Activated CD4-positive, alpha-beta T cell treated with anti-CD3 and anti-CD28 coated beads, Interleukin-2, amount 10 ng/mL, durations not matched to agents 7 days and 5 days (primary cell): ENCODE data around the gene IGF1R. TPM values are rescaled to one million over a fixed set of nuclear protein-coding genes. Genes with fewer than 3 reads are reported as not detected.

Experiments used
- CTCF ChIA-PET: fragments of 350-600 bp; sonication (Branson Sonifier 250); formaldehyde crosslinking; loops from one replicate; lab custom pipeline; 2021; ENCODE audit warnings: antibody characterized with exemption; lab: Charles Lee
- POLR2A ChIA-PET: fragments of 350-600 bp; sonication (Branson Sonifier 250); formaldehyde crosslinking; loops from one replicate; lab custom pipeline; 2021; ENCODE audit warnings: antibody characterized with exemption; lab: Charles Lee
- DNase-seq: peaks from one replicate; pipeline ENCODE4 v3.0.0-alpha.2; 2020
- H3K27ac Mint-ChIP-seq: one replicate; pipeline ENCODE4 v1.8.0; 2021; ENCODE audit warnings: mild to moderate bottlenecking, moderate library complexity, mixed read lengths
- H3K27me3 Mint-ChIP-seq: one replicate; pipeline ENCODE4 v1.8.0; 2021; ENCODE audit warnings: mixed read lengths
- H3K36me3 Mint-ChIP-seq: one replicate; pipeline ENCODE4 v1.8.0; 2021; ENCODE audit warnings: low read depth, mixed read lengths
- H3K4me1 Mint-ChIP-seq: one replicate; pipeline ENCODE4 v1.8.0; 2021; ENCODE audit warnings: mixed read lengths
- H3K4me3 Mint-ChIP-seq: one replicate; pipeline ENCODE4 v1.8.0; 2021; ENCODE audit warnings: mild to moderate bottlenecking, moderate library complexity, mixed read lengths
- H3K9me3 Mint-ChIP-seq: one replicate; pipeline ENCODE4 v1.8.0; 2021; ENCODE audit warnings: mixed read lengths
- total RNA-seq, 2 experiments: library from RNA; stranded (reverse); gene quantifications; one replicate each; pipeline ENCODE4 v1.2.3, GENCODE V29; 2021

The IGF1R gene
- total RNA-seq, 2 experiments from 2014 or later, result 18.8 to 24.8 TPM

DNA sequence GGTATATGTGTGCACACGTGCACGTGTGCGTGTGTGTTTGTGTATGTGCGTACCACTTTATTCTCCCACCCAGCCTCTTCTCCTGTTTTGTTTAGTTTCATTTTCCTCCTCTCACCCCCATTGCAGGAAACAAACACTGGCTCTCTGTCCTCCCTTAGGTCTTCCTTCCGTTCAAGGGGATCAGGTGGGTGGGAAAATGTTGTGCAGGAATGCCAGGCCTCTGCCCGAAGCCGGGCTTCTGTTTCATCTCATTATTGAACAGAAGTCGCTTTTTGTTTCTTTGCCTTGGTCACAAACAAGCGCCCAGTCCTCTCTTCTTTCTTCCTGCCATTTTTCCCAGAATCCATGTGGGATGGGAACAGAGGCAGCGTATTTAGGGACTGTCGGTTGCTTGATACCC, 69.6 kb downstream of the IGF1R start:
- Mint-ChIP-seq H3K9me3 (no peaks in the 10 kb centered on the region), H3K4me1 (peaks cover 66% of the 10 kb centered on the region), H3K27ac (no peak overlapping the region), H3K27me3 (no peaks in the 10 kb centered on the region), H3K36me3 (peaks cover 4% of the 10 kb centered on the region), H3K4me3 (no peak overlapping the region)
- POLR2A ChIA-PET, result no interaction called here
- DNase-seq, result no peak
- CTCF ChIA-PET, result no interaction called here

DNA sequence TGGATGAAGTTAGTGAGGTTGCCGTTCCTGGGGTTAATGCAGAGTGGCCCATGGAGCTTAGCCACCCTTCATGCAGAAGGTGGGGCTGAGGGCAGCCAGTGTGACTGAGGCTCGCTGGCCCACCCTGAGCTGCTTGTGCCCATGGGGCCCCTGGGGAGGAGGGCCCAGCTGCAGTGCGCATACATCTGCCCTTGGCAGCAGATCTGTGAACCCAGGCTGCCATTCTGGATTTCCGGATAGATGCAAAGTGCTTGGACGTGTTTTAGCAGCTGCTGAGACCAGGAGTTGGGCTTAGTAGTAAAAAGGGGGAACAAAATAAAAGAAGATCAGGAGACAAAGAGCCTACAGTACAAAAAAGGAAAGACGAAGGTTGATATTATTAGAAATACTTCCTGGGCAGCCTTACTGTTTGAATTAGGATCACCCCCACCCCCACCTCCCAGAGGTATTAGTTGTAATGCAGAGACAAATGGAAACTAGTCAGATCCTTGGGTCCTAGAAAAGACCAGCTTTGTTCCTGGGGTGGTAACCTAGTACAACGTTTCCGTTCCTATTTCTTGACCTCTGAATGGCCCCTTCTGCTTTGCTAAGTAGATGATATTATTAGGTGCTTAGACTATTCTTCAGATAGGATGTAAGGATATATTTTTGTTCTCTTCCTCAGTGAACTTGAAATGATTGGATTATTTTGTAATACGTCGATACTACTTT, 70.2 kb downstream of the IGF1R start:
- Mint-ChIP-seq H3K36me3 (no peaks in the 10 kb centered on the region), H3K4me3 (no peak overlapping the region), H3K4me1 (peaks cover 60% of the 10 kb centered on the region), H3K27me3 (no peaks in the 10 kb centered on the region), H3K9me3 (no peaks in the 10 kb centered on the region), H3K27ac (no peak overlapping the region)
- ChIA-PET POLR2A (no interaction called here), CTCF (no interaction called here)
- DNase-seq, result no peak

DNA sequence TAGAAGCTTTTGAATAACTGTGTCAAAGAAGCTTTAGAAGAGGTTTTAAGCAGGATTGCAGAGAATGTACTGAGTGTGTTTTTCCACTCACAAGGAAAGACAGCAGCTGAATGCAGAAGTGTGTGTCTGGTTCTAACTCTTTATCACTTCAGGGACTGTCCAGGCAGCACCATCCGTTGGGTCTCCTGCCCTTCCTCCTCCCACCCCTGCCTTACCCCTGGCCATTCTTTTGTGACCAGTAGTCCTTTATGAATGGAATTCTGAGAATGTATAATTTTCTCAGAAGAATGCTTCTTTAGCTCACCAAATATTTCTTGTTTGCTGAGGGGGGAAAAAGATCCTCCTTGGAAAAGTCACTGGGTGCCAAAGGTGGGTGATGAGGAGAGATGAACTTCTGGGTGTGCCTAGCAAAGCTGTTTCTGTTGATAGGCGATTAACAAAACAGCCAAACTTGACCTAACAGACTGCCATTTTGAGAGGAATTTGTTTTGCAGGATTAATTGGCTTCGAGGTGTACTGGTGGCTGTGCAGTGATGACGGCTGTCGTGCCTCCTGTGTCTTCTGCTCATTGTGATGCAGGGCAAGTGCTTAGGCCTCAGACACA, 70.9 kb downstream of the IGF1R start:
- no peaks in the 10 kb centered on the region for H3K36me3 Mint-ChIP-seq
- H3K4me1 Mint-ChIP-seq, result peaks cover 53% of the 10 kb centered on the region
- CTCF ChIA-PET, result interaction anchor here (2.1 kb wide), 1 partner anchor 13 kb away, joined by 5 read pairs; no protein-coding TSS in a partner anchor
- no peak overlapping the region for H3K4me3 Mint-ChIP-seq
- H3K9me3 Mint-ChIP-seq, result no peaks in the 10 kb centered on the region
- no peak overlapping the region for H3K27ac Mint-ChIP-seq
- no peak for DNase-seq
- POLR2A ChIA-PET, result no interaction called here
- no peaks in the 10 kb centered on the region for H3K27me3 Mint-ChIP-seq

DNA sequence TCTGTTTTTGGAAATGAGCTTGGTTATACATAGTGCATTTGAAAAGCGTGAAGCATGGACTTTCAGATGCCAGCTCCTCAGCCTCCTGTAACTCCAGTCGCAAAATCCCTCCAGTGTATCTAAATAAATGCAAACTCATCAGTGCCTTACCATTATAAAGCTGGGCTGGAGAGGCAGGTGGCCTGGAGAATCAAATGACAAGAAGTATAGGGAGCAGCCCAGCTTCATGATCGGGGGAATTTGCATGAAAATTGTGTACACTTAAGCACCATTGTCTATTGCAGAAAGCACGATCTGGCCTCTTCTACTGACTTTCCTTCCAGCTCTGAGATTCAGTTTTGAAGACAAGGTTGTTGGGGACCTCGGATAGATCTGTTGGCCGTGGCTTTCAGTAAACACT, 71.7 kb downstream of the IGF1R start:
- ChIA-PET POLR2A (no interaction called here), CTCF (interaction anchor here (2.1 kb wide), 1 partner anchor 14 kb away, joined by 5 read pairs; no protein-coding TSS in a partner anchor)
- Mint-ChIP-seq H3K4me1 (peaks cover 45% of the 10 kb centered on the region), H3K4me3 (no peak overlapping the region), H3K36me3 (no peaks in the 10 kb centered on the region), H3K27ac (no peak overlapping the region), H3K9me3 (no peaks in the 10 kb centered on the region), H3K27me3 (no peaks in the 10 kb centered on the region)
- DNase-seq, result no peak

DNA sequence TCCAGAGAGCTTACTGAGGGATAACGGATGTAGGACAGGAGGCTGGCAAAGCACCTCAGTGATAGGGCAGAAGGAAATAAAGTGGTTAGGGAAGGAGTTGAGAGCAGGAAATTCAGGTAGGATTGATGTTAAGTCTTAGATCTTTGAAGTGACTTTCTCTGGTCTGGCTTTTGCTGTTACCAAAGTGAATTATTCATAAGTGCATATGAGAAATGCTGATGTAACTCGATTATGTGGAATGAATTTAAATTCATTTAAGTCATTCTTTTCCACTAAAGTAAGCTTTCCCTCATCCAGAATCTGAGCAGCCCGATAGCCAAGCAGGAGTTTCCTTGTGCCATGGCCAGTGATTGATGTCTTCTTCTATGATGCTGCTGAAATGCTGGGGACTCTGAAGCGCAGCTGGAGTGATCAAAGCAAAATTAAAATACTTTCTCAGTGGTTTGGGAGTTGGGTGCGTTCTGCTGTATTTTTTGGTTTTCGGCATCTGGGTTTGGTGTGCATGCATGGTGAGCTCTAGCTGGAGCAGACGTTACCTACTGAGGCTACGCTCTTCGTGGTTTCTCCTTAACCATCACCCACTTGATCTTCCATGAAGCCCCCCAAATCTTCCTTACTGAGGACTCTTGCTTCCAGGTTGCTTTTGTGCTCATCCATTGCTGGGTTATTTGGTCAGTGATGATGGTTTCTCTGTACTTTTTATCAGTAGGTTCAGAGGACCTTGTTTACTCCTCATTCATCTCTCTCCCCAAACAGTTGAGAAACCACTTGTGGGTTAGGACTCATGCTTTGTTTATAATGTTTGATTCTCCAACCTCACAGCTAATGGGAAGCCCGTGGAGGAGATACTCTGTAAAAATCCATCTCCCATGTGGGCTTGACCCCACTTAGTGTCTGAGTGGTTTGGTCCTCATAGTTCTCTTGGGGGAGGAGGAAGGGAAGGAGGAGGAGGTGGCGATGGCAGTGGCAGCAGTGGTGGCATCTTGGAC, 72.5 kb downstream of the IGF1R start:
- Mint-ChIP-seq H3K27ac (peak overlapping the region; percentile 27), H3K4me3 (no peak overlapping the region), H3K4me1 (peaks cover 37% of the 10 kb centered on the region), H3K36me3 (peaks cover 4% of the 10 kb centered on the region), H3K27me3 (no peaks in the 10 kb centered on the region), H3K9me3 (peaks cover 2% of the 10 kb centered on the region)
- POLR2A ChIA-PET, result no interaction called here
- no peak for DNase-seq
- CTCF ChIA-PET, result interaction anchor here (1.1 to 2.1 kb wide), 2 partner anchors 12 to 15 kb away, joined by 3 to 5 read pairs; no protein-coding TSS in a partner anchor

DNA sequence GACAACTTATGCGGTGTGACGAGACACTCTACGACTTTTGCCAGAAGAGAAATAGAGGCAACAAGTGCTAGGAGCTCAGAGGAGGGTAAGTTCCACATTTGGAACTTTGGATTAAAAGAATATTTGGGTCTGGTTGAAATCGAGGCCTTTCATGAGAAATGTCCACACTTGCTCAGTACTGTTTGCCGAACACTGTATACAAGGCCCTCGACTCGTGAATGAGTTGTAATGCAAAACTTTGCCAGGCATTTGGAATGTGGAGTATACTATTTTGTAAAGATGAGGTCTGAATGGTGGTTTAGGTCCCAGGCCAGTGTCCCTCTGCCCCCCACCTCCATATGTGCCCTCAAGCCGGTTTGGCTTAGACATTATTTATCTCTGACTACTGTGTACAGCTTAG, 73.9 kb downstream of the IGF1R start:
- H3K27ac Mint-ChIP-seq, result no peak overlapping the region
- DNase-seq, result no peak

DNA sequence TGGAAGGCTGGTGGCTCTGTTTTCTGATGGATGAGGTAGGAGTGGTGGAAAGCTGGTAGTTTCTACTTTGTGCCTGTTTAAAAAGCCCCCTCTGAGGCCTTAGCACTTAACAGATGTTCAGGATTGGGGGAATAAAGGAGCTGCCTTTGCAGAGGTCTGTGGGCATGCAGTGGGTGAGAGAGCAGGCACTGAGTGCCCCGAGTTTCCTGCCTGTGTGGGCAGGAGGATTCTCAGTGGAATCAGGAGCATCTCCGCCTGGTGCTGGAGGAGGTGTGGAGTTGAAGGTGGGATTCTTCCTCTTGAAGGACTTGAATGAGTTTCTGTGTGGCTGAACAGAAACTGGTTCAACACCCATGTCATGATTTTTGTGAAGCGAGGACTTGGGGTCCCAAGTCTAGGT, 74.3 kb downstream of the IGF1R start:
- Mint-ChIP-seq H3K9me3 (peaks cover 2% of the 10 kb centered on the region), H3K36me3 (peaks cover 7% of the 10 kb centered on the region), H3K27me3 (no peaks in the 10 kb centered on the region), H3K27ac (no peak overlapping the region), H3K4me1 (peaks cover 38% of the 10 kb centered on the region), H3K4me3 (no peak overlapping the region)
- DNase-seq, result no peak
- ChIA-PET POLR2A (no interaction called here), CTCF (no interaction called here)

More for the DNA sequence above, 73.9 kb downstream of the IGF1R start:
- no peak overlapping the region for H3K4me3 Mint-ChIP-seq
- CTCF ChIA-PET, result interaction anchor here (1.1 kb wide), 1 partner anchor 11 kb away, joined by 3 read pairs; no protein-coding TSS in a partner anchor
- peaks cover 35% of the 10 kb centered on the region for H3K4me1 Mint-ChIP-seq
- H3K36me3 Mint-ChIP-seq, result peaks cover 7% of the 10 kb centered on the region
- POLR2A ChIA-PET, result no interaction called here
- H3K9me3 Mint-ChIP-seq, result peaks cover 2% of the 10 kb centered on the region
- no peaks in the 10 kb centered on the region for H3K27me3 Mint-ChIP-seq

DNA sequence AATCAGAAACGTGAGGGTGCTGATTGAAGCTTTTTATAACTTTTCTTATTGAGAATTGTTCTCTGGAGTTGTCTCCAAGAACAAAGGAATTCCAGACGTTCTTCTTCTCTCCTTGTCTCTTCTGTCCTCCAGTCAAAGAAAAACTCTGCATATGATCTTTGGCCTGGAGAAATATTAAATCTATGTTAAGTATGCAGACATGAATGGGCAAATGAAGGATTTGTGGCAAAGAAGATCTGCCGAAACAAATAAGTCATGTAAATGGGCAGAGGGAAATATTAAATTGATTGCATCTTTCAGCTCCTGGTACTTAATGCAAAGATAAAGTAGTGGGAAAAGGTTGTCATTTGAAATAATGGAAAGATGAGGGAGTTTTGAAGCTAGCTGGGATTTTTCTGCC, 74.9 kb downstream of the IGF1R start:
- H3K4me3 Mint-ChIP-seq, result no peak overlapping the region
- H3K9me3 Mint-ChIP-seq, result peaks cover 2% of the 10 kb centered on the region
- DNase-seq, result no peak
- H3K36me3 Mint-ChIP-seq, result peaks cover 7% of the 10 kb centered on the region
- ChIA-PET CTCF (no interaction called here), POLR2A (no interaction called here)
- no peak overlapping the region for H3K27ac Mint-ChIP-seq
- no peaks in the 10 kb centered on the region for H3K27me3 Mint-ChIP-seq
- peaks cover 35% of the 10 kb centered on the region for H3K4me1 Mint-ChIP-seq

DNA sequence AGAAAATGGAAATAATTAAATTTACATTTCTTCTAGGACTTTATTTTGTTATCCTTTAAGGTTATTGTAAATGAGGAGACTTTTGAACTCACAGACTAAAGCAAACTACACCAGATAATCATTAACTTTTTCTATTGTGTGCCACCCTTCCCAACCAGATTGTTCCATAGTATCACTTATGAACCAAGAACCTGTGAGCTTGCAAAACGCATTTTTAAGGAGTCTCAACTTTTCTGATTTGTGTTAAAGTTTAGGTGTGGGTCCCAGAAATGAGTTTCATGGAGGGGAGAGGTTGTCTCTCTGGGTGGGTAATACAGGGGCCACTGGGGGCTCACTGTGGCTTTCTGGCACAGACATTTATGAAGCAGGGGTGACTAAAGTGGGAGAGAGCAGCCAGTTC, 75.7 kb downstream of the IGF1R start:
- H3K36me3 Mint-ChIP-seq, result peaks cover 7% of the 10 kb centered on the region

DNA sequence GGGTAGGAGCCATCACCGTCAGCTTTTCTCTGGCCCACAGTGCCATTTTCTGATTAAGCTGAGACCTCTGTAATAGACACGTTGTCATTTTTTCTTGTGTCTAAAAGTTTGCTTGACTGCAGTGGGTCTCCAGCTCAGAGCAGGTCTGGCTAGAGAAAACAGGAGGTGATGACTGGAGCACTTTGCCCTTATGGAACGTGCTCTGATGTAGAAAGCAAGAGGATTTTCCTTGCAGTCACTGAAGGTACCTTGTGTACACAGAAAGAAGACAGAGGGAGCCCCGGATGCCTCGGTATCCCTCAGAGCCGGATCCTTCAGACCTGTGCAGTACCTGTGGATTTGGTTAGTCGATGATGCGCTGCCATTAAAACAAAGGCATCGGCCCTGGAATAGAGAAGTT, 76.2 kb downstream of the IGF1R start:
- DNase-seq, result no peak
- H3K27me3 Mint-ChIP-seq, result no peaks in the 10 kb centered on the region
- H3K4me3 Mint-ChIP-seq, result no peak overlapping the region
- ChIA-PET CTCF (no interaction called here), POLR2A (no interaction called here)
- peaks cover 35% of the 10 kb centered on the region for H3K4me1 Mint-ChIP-seq
- no peak overlapping the region for H3K27ac Mint-ChIP-seq
- peaks cover 7% of the 10 kb centered on the region for H3K36me3 Mint-ChIP-seq
- peaks cover 2% of the 10 kb centered on the region for H3K9me3 Mint-ChIP-seq

More for the DNA sequence above, 75.7 kb downstream of the IGF1R start:
- no peak for DNase-seq
- no peaks in the 10 kb centered on the region for H3K27me3 Mint-ChIP-seq
- H3K4me3 Mint-ChIP-seq, result no peak overlapping the region
- POLR2A ChIA-PET, result no interaction called here
- CTCF ChIA-PET, result no interaction called here
- H3K4me1 Mint-ChIP-seq, result peaks cover 35% of the 10 kb centered on the region
- peaks cover 2% of the 10 kb centered on the region for H3K9me3 Mint-ChIP-seq
- no peak overlapping the region for H3K27ac Mint-ChIP-seq

DNA sequence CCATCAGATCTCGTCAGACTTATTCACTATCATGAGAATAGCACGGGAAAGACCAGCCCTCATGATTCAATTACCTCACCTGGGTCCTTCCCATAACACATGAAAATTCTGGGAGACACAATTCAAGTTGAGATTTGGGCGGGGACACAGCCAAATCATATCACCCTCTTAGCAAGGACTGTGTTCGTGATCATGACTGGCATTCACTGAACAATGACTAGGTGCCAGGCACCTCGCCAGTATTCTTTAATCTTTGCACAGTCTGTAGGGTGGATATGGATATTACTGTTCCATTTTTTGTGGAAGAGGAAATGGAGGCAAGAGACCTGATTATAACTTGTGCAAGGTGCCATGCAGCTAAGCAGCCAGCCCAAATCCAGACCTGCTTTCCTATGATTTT, 77.5 kb downstream of the IGF1R start:
- ChIA-PET CTCF (no interaction called here), POLR2A (no interaction called here)
- H3K4me1 Mint-ChIP-seq, result peaks cover 28% of the 10 kb centered on the region
- H3K4me3 Mint-ChIP-seq, result no peak overlapping the region
- H3K27me3 Mint-ChIP-seq, result no peaks in the 10 kb centered on the region
- DNase-seq, result no peak
- H3K27ac Mint-ChIP-seq, result no peak overlapping the region
- H3K9me3 Mint-ChIP-seq, result peaks cover 2% of the 10 kb centered on the region
- peaks cover 7% of the 10 kb centered on the region for H3K36me3 Mint-ChIP-seq

DNA sequence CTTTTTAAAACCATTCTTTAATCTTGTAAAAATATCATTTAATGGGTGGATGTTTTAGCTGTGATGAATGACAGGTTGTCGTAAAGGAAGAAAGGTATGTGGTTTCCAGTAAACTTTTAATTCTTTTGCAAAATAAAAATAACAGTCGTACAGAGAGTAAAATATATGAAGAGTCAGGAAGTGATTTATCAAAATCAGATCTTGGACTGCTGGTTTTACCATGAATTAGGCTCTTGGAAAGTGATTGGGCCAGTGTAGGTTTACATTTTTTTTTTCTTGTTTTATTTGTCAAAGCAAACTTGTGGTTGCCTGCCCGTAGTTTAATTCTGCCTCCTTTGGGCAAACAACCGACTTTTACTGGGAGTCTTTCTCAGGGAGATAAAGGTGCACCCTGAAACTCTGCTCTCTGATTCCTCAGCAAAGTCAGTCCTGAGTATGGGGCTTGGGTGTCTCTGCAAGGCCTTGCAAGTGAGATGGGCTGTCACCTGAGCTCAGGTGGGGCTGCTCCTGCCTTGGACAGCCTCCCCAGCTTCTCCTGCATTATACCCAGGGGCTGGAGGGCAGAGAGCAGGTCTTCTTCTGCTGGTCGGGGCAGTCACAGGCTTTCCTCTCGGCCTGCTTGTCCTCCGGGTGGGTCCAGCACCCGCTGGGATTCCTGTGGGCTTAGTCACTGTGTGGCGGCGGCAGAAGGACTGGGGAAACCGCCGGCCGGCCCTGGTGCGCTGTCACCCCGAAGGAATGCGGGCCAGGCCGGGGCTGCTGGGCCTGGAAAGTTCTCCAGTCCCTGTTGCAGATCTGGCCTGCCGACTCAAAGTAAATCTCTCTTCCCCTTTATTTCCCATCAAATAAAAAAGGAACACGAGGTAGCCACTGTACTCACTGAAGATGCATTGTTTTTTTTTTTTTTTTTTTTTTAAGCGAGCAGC, 79.0 kb downstream of the IGF1R start:
- DNase-seq, result no peak
- H3K4me1 Mint-ChIP-seq, result peaks cover 14% of the 10 kb centered on the region
- no peaks in the 10 kb centered on the region for H3K27me3 Mint-ChIP-seq
- peaks cover 2% of the 10 kb centered on the region for H3K9me3 Mint-ChIP-seq
- peaks cover 7% of the 10 kb centered on the region for H3K36me3 Mint-ChIP-seq
- H3K27ac Mint-ChIP-seq, result no peak overlapping the region
- no peak overlapping the region for H3K4me3 Mint-ChIP-seq
- ChIA-PET POLR2A (no interaction called here), CTCF (no interaction called here)
